OCI-LY1 (cell line): Measurements from ENCODE around the gene JMJD1C.

Source experiments
- CTCF ChIP-seq: fragments of 200-600 bp; sonication (generic), shearing (Covaris generic); IDR thresholded peaks from 2 replicates; pipeline ENCODE4 v1.5.1; 2017; ENCODE audit warnings: mild to moderate bottlenecking, antibody characterized with exemption, low read length, moderate library complexity, mixed read lengths
- EZH2 ChIP-seq: fragments of 200-600 bp; sonication (generic), shearing (Covaris generic); IDR thresholded peaks from 2 replicates; pipeline ENCODE4 v1.8.0; 2017; ENCODE audit warnings: borderline replicate concordance, mixed run types, mild to moderate bottlenecking, antibody characterized with exemption, low read length, moderate library complexity, mixed read lengths

- TF ChIP-seq CTCF (no peak), EZH2 (no peak)
These were observed 331.8 kb downstream of the JMJD1C start for GRCh38 chr10:63133821-63134557.
